Measurements from ENCODE around the gene SFXN3. TPM values are rescaled to one million over a fixed set of nuclear protein-coding genes. Genes with fewer than 3 reads are reported as not detected.

Gene SFXN3
- total RNA-seq, 1 experiment from 2014 or later: 35.8 TPM

GRCh38 chr10:101072923-101073322, 41.9 kb downstream of the SFXN3 start:
- DNase-seq (ENCODE audit: low spot score): no peak

- DNase-seq (ENCODE audit: low spot score): no peak
Observed at GRCh38 chr10:101073631-101074030, 42.6 kb downstream of the SFXN3 start.

GRCh38 chr10:101075775-101076174, 44.7 kb downstream of the SFXN3 start:
- no peak for DNase-seq (ENCODE audit: low spot score)

GRCh38 chr10:101076630-101077029, 45.6 kb downstream of the SFXN3 start:
- no peak for DNase-seq (ENCODE audit: low spot score)

GRCh38 chr10:101079874-101080273, 48.8 kb downstream of the SFXN3 start:
- DNase-seq (ENCODE audit: low spot score): no peak

GRCh38 chr10:101080933-101081931, 50.2 kb downstream of the SFXN3 start:
- no peak for DNase-seq (ENCODE audit: low spot score)

GRCh38 chr10:101085846-101086245, 54.8 kb downstream of the SFXN3 start:
- DNase-seq (ENCODE audit: low spot score): no peak

GRCh38 chr10:101087376-101087775, 56.3 kb downstream of the SFXN3 start:
- DNase-seq (ENCODE audit: low spot score): no peak

- DNase-seq (ENCODE audit: low spot score): no peak
Observed at GRCh38 chr10:101087965-101088364, 56.9 kb downstream of the SFXN3 start.

- no peak for DNase-seq (ENCODE audit: low spot score)
Observed at GRCh38 chr10:101089520-101090299, 58.7 kb downstream of the SFXN3 start.

GRCh38 chr10:101090597-101090996, 59.6 kb downstream of the SFXN3 start:
- no peak for DNase-seq (ENCODE audit: low spot score)

Other genes with a start within 250 kb of the SFXN3 start
- 13.9 and 14.0 TPM in 2 replicates for gene SLF2, start 118.3 kb upstream of the SFXN3 start, total RNA-seq (2014; rRNA removed; shearing (Covaris generic))
- gene SEMA4G, start 61.7 kb upstream of the SFXN3 start, total RNA-seq (2014; rRNA removed; shearing (Covaris generic)): 0.27 and 0.89 TPM in 2 replicates
- gene MRPL43, start 43.7 kb upstream of the SFXN3 start, total RNA-seq (2014; rRNA removed; shearing (Covaris generic)): 94.3 and 105 TPM in 2 replicates
- 6.7 and 8.0 TPM in 2 replicates for gene TWNK, start 43.7 kb upstream of the SFXN3 start, total RNA-seq (2014; rRNA removed; shearing (Covaris generic))
- 24.3 and 26.2 TPM in 2 replicates for gene LZTS2, start 31.4 kb upstream of the SFXN3 start, total RNA-seq (2014; rRNA removed; shearing (Covaris generic))
- gene PDZD7, start 105 bp upstream of the SFXN3 start, total RNA-seq (2014; rRNA removed; shearing (Covaris generic)): 0.21 and 0.97 TPM in 2 replicates
- 10.2 and 22.5 TPM in 2 replicates for gene KAZALD1, start 30.8 kb downstream of the SFXN3 start, total RNA-seq (2014; rRNA removed; shearing (Covaris generic))
- gene TLX1, start 100.1 kb downstream of the SFXN3 start, total RNA-seq (2014; rRNA removed; shearing (Covaris generic)): not detected in 2 replicates
- not detected in 2 replicates for gene LBX1, start 198.2 kb downstream of the SFXN3 start, total RNA-seq (2014; rRNA removed; shearing (Covaris generic))